GM10248 (cell line): ENCODE results near the gene TSPAN14.

Source experiments
- CTCF ChIA-PET: fragments of 300-600 bp; sonication (Branson Sonifier 250); formaldehyde crosslinking; extraction: SDS; loops from one replicate; lab custom pipeline; 2021; ENCODE audit warnings: antibody characterized with exemption; lab: Yijun Ruan, JAX
- POLR2A ChIA-PET: fragments of 350-650 bp; sonication (Branson Sonifier 250); formaldehyde crosslinking; extraction: SDS; loops from one replicate; lab custom pipeline; 2020; ENCODE audit warnings: antibody characterized with exemption; lab: Yijun Ruan, JAX
- DNase-seq: peaks from one replicate; pipeline ENCODE4 v3.0.0; 2012; ENCODE audit errors: extremely low spot score
- CTCF ChIP-seq: IDR thresholded peaks from 2 replicates; pipeline ENCODE4 v1.5.1; 2012; ENCODE audit warnings: mild to moderate bottlenecking, low read depth; ENCODE audit errors: extremely low read depth, missing control alignments, control extremely low read depth

TSPAN14 gene

GRCh38 chr10:80567292-80567691, 113.2 kb downstream of the TSPAN14 start:
- DNase-seq: no peak
- no peak for TF ChIP-seq CTCF
- POLR2A ChIA-PET: no interaction called here
- CTCF ChIA-PET: no interaction called here

- no peak for TF ChIP-seq CTCF
- POLR2A ChIA-PET: no interaction called here
- no peak for DNase-seq
These were observed 115.2 kb downstream of the TSPAN14 start for GRCh38 chr10:80569131-80569895.

GRCh38 chr10:80571352-80571751, 117.2 kb downstream of the TSPAN14 start:
- CTCF ChIA-PET: interaction anchor here (2.0 kb wide), 1 partner anchor 15 kb away, joined by 6 read pairs; no protein-coding TSS in a partner anchor
- DNase-seq: no peak
- TF ChIP-seq CTCF: no peak
- POLR2A ChIA-PET: no interaction called here

More at GRCh38 chr10:80569131-80569895, 115.2 kb downstream of the TSPAN14 start:
- CTCF ChIA-PET: interaction anchor here (0.5 to 1.2 kb wide), 3 partner anchors 11 to 223 kb away, joined by 3 read pairs; no protein-coding TSS in a partner anchor

GRCh38 chr10:80579181-80579763, 125.2 kb downstream of the TSPAN14 start:
- TF ChIP-seq CTCF: no peak
- CTCF ChIA-PET: interaction anchor here (1.3 to 1.6 kb wide), 2 partner anchors 19 to 83 kb away, joined by 6 to 7 read pairs; no protein-coding TSS in a partner anchor
- POLR2A ChIA-PET: no interaction called here
- no peak for DNase-seq

- ChIA-PET POLR2A (no interaction called here), CTCF (interaction anchor here (1.1 to 2.1 kb wide), 4 partner anchors 10 to 30 kb away, joined by 3 to 7 read pairs (median 4); no protein-coding TSS in a partner anchor)
- no peak for DNase-seq
- TF ChIP-seq CTCF: no peak
These were observed 125.9 kb downstream of the TSPAN14 start for GRCh38 chr10:80579849-80580637.

GRCh38 chr10:80580638-80581468, 126.7 kb downstream of the TSPAN14 start:
- no peak for TF ChIP-seq CTCF
- CTCF ChIA-PET: interaction anchor here (1.1 to 2.1 kb wide), 4 partner anchors 11 to 31 kb away, joined by 3 to 7 read pairs (median 4); no protein-coding TSS in a partner anchor
- no peak for DNase-seq
- POLR2A ChIA-PET: no interaction called here
